Smooth muscle cell (in vitro differentiated cells): Measurements from ENCODE around the gene RPP25L. TPM values are rescaled to one million over a fixed set of nuclear protein-coding genes. Genes with fewer than 3 reads are reported as not detected.

ENCODE experiments used
- DNase-seq: peaks from one replicate; lab custom pipeline; 2025; ENCODE audit not compliant: unreplicated experiment; lab: John Stamatoyannopoulos, UW
- H2AFZ ChIP-seq: fragments of 200-600 bp; sonication (generic); 2 replicates; pipeline ENCODE4 v1.6.0; 2016; ENCODE audit warnings: antibody characterized with exemption, low read depth, mild to moderate bottlenecking
- H3F3A ChIP-seq: fragments of 200-600 bp; sonication (generic); 2 replicates; pipeline ENCODE4 v1.6.0; 2017; ENCODE audit warnings: antibody characterized with exemption, low read depth
- H3K27ac ChIP-seq: fragments of 200-600 bp; sonication (generic); 2 replicates; pipeline ENCODE4 v1.5.1; 2016; ENCODE audit warnings: low read depth, mild to moderate bottlenecking
- H3K27me3 ChIP-seq: fragments of 200-600 bp; sonication (generic); 2 replicates; pipeline ENCODE4 v1.6.1; 2016; ENCODE audit warnings: low read depth, mild to moderate bottlenecking
- H3K36me3 ChIP-seq: fragments of 200-600 bp; sonication (generic); 2 replicates; pipeline ENCODE4 v1.5.1; 2016; ENCODE audit warnings: low read depth
- H3K4me1 ChIP-seq: fragments of 200-600 bp; sonication (generic); 2 replicates; pipeline ENCODE4 v1.5.1; 2016; ENCODE audit warnings: low read depth
- H3K4me2 ChIP-seq: fragments of 200-600 bp; sonication (generic); 2 replicates; pipeline ENCODE4 v1.6.0; 2016; ENCODE audit warnings: mild to moderate bottlenecking
- H3K4me3 ChIP-seq: fragments of 200-600 bp; sonication (generic); 2 replicates; pipeline ENCODE4 v1.5.1; 2016; ENCODE audit warnings: mild to moderate bottlenecking
- H3K79me2 ChIP-seq: fragments of 200-600 bp; sonication (generic); 2 replicates; pipeline ENCODE4 v1.6.0; 2016; ENCODE audit warnings: low read depth, mild to moderate bottlenecking
- H3K9ac ChIP-seq: fragments of 200-600 bp; sonication (generic); 2 replicates; pipeline ENCODE4 v1.6.0; 2016; ENCODE audit warnings: low read depth
- H3K9me3 ChIP-seq: fragments of 200-600 bp; sonication (generic); replicated peaks from 2 replicates; pipeline ENCODE4 v1.5.1; 2016; ENCODE audit warnings: low read depth
- H4K20me1 ChIP-seq: fragments of 200-600 bp; sonication (generic); 2 replicates; pipeline ENCODE4 v1.6.0; 2016; ENCODE audit warnings: low read depth
- CTCF ChIP-seq: fragments of 200-600 bp; sonication (generic); IDR thresholded peaks from 2 replicates; pipeline ENCODE4 v1.5.1; 2017; ENCODE audit warnings: borderline replicate concordance, mild to moderate bottlenecking, antibody characterized with exemption; ENCODE audit not compliant: insufficient read depth, poor library complexity, severe bottlenecking
- WGBS: methylation state at CpG from one replicate; pipeline ENCODE4 v1.1.7; 2016; ENCODE audit warnings: low lambda C conversion rate; 5-methylcytosine and 5-hydroxymethylcytosine counted together
- polyA plus RNA-seq: library from polyadenylated mRNA; unstranded; fragments of >200 nt; fragmentation: Nextera tagmentation; extraction: Ambion mirVana; gene quantifications from 2 replicates; pipeline ENCODE4 v1.2.1, GENCODE V29; 2016
- total RNA-seq: library from RNA; depleted of rRNA; stranded (reverse); fragments of >200 nt; gene quantifications from 2 replicates; pipeline ENCODE4 v1.2.3, GENCODE V29; 2014

The RPP25L gene
- total and polyA plus RNA-seq, 2 experiments from 2014 or later, result 10.9 to 27.5 TPM

DNA sequence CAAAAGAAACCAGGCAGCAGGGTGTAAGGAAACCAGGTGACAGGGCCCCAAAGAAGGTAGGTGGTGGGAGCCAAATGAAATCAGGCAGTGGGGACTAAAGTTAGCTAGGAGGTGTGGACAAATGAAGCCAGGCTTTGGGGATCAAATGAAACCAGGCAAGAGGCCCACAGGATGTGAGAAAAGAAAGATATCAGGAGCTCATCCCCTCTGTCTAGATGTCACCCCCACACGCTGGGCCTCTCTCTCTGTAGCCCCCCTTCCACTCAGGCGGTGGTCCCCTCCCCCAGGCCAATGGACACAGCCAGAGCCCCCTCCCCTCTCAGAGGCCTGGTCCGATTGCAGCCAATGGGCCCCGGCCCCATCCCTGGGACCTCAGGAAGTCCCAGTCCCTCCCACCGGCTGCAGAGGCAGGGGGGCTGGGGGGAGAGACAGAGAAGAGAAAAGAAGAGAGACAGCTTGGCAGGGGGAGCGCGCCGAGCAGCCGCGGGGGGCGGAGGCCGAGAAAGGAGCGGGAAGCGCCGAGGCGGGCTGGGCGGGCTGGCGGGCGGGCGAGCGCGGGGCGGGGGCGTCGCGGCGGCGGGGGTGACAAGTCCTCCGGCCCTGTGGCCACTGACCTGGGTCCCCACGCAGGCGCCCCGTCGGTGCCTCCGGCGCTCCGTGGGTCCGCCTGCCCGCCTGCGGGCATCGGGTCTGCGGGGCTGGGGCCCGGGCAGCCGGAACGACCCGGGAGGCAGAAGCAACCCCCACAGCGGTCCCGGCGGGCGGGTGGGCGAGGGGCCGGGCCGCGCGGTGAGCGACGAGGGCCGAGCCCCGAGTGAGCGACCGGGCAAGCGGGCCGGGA is 34.3 kb downstream of the RPP25L start:
- Histone ChIP-seq H3K4me3 (peak overlapping the region; percentile 57), H3K27ac (peak overlapping the region; percentile 71)
- WGBS, result 0% methylated on average over 4 of the region's 62 CpGs

DNA sequence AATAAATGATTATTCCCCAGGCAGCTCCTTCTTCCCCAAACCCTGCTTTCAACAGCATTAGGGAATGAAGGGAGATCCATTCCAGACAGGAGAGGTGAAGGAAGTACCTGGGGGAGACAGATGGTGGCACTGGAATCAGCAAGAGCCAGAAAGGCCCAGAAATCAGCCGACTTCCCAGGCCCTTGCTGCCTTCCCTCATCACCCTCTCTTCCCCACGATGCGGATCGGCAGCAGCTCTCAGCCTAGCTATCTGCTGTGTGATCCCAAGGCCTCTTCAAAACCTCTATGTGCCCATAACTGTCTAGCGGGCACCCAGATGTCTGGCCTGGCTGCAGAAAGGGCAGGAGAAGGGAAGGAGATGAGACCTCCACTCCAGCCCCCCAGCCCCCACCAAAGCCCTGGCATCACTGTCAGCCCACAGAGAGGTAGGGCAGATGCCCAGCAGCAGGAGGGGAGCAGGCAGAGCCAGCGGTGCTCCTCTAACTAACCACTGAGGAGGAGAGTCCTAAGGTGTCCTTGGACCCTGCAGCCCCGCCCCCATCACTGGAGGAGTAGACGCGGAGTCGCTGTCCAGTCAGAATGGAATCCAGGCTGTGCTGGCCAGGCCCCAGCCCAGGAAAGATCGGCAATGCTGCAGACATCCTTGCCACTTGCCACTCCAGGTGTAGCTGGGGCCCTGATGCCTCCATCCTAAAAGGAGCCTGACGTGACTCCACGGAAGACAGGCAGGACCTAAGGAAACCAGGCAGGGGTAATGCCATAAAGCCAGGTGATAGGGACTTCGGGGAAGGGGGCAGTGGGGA is 35.1 kb downstream of the RPP25L start:
- 26% methylated on average over 14 of the region's 14 CpGs for WGBS
- Histone ChIP-seq H3K36me3 (no peaks in the 10 kb centered on the region), H3K4me3 (peak overlapping the region; percentile 57), H3K4me1 (peaks cover 59% of the 10 kb centered on the region), H3F3A (peaks cover 4% of the 10 kb centered on the region), H3K79me2 (peaks cover 21% of the 10 kb centered on the region), H4K20me1 (peaks cover 3% of the 10 kb centered on the region), H3K9ac (no peak overlapping the region), H3K27ac (peak overlapping the region; percentile 31), H3K9me3 (no peaks in the 10 kb centered on the region), H2AFZ (no peak overlapping the region), H3K4me2 (peak overlapping the region; percentile 99), H3K27me3 (peaks cover 9% of the 10 kb centered on the region)
- no peak for DNase-seq
- no peak for TF ChIP-seq CTCF

More for the DNA sequence above, 34.3 kb downstream of the RPP25L start:
- H3K36me3 ChIP-seq, result no peaks in the 10 kb centered on the region
- H3F3A ChIP-seq, result peaks cover 4% of the 10 kb centered on the region
- TF ChIP-seq CTCF, result no peak
- H4K20me1 ChIP-seq, result peaks cover 3% of the 10 kb centered on the region
- H3K4me1 ChIP-seq, result peaks cover 59% of the 10 kb centered on the region
- peak overlapping the region; percentile 79 for H2AFZ ChIP-seq
- no peak for DNase-seq
- H3K9me3 ChIP-seq, result no peaks in the 10 kb centered on the region
- peaks cover 9% of the 10 kb centered on the region for H3K27me3 ChIP-seq
- H3K79me2 ChIP-seq, result peaks cover 23% of the 10 kb centered on the region
- H3K9ac ChIP-seq, result peak overlapping the region; percentile 71
- H3K4me2 ChIP-seq, result peak overlapping the region; percentile 99

- Histone ChIP-seq H3K4me2 (peak overlapping the region; percentile 99), H3K27ac (no peak overlapping the region), H2AFZ (no peak overlapping the region), H3K36me3 (no peaks in the 10 kb centered on the region), H3K4me3 (no peak overlapping the region), H3K9ac (no peak overlapping the region), H3K4me1 (peaks cover 57% of the 10 kb centered on the region), H3K9me3 (no peaks in the 10 kb centered on the region), H3K79me2 (peaks cover 18% of the 10 kb centered on the region), H4K20me1 (peaks cover 3% of the 10 kb centered on the region), H3F3A (peaks cover 4% of the 10 kb centered on the region), H3K27me3 (peaks cover 9% of the 10 kb centered on the region)
- no peak for TF ChIP-seq CTCF
- WGBS, result 39% methylated on average over 21 of the region's 21 CpGs
- no peak for DNase-seq
Measured at GRCh38 chr9:34575862-34576596, 35.9 kb downstream of the RPP25L start.
